ENCODE results near the gene AQP5.

DNA sequence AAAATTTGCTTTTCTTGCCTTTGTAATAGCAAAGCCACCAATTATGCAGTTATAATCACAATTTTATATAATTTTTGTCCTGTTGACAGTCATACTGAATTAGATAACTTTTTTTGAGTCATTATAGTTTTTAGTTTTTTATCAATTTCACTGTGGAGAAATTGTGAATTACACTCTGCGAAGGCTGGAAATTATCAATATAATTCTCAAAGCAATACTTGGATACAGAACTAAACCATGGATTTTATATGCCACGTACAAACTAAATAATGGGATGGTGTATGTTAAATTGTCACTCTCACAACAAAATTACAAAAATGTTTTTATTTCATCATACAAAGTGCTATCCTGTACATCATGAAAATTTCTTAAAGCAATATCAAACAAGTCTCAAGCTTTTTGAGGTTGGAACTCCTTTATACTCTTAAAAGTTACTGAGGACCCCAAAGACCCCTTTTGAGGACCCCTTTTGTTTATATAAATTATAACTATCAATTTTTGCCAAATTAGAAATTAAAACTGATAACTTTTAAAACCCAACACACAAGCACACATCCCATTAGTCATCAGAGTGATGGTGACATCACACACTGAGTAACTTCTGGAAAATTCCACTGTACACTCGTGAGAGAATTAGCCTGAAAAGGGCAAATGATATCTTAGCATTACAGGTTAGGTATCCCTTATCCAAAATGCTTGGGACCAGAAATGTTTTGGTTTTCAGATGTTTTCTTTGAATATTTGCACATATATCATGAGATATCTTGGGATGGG is 31.0 kb upstream of the AQP5 start:
- TF ChIP-seq POLR2A (IDR thresholded peaks at IDR 0.05) = no peak
- TF ChIP-seq, protein P1, sequence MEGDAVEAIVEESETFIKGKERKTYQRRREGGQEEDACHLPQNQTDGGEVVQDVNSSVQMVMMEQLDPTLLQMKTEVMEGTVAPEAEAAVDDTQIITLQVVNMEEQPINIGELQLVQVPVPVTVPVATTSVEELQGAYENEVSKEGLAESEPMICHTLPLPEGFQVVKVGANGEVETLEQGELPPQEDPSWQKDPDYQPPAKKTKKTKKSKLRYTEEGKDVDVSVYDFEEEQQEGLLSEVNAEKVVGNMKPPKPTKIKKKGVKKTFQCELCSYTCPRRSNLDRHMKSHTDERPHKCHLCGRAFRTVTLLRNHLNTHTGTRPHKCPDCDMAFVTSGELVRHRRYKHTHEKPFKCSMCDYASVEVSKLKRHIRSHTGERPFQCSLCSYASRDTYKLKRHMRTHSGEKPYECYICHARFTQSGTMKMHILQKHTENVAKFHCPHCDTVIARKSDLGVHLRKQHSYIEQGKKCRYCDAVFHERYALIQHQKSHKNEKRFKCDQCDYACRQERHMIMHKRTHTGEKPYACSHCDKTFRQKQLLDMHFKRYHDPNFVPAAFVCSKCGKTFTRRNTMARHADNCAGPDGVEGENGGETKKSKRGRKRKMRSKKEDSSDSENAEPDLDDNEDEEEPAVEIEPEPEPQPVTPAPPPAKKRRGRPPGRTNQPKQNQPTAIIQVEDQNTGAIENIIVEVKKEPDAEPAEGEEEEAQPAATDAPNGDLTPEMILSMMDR (IDR thresholded peaks at IDR 0.05) = no peak
